NCI-H1436 treated with DMSO at 0.1 percent for 48 hours (cell line): ENCODE data around the gene TAL1.
A peak's percentile ranks its signal among the peaks of the same experiment; 100 is the strongest.

Experiments used
- DNase-seq: peaks from one replicate; lab custom pipeline; 2025; lab: John Stamatoyannopoulos, UW

TAL1 gene

DNA sequence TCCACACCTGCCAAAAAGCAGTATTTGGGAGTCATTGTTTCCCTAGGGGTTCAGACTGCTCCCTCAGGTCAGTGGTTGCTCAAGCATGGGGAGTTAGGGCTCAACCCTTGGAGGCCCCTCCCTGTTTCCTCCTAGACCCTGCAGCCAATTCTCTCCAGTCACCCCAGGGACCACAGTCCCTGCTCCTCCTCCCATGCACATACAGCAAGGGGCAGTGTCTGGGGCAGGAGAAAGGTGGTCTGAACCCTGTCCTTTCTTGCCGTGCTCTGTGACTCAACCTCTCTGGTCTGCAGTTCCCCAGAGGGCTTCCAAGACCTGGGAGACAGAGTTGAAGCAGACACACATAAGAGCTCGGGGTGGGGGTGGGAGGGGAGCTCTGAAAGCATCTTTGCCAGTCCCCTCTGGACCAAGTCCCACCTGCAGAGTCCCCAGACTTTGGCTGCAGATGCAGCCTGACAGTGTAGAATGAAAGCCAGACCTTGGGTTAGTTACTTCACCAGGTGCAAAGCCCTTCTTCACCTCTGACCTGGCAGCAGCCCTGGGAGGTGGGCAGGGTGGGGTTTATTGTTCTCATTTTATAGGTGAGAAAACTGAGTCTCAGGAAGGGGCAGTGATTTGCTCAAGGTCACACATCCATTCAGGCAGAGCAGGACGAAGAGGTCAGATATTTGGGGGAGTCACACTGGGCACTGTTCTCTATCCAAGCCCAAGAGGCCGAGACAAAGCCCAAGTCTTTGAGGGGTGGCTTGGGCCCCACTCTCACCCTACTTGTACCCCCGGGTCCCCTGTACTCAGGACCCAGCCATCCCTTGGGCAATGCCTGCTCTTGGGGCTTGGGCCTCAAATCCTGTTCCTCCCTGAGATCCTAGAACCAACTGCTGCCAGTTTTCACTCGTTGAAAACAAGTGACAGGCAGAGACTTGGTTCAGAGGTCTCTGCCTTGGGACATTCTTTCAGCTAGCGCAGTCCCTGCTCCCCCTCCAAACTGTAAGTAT, 42.9 kb downstream of the TAL1 start:
- no peak for DNase-seq

DNA sequence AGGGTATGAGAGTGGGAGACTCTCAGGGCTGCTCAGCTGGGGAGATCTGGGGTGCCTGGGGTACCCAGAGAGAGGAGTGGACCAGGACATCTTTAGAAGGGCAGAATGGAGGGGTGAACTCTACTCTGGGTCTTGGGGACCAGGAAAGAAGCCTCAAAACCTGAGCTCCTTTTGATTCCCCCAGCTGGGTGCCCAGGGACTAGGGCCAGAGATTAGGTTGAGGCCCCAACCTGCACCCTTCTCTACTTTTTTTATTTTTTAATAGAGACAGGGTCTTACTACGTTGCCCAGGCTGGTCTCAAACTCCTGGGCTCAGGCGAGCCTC, 44.1 kb downstream of the TAL1 start:
- no peak for DNase-seq

DNA sequence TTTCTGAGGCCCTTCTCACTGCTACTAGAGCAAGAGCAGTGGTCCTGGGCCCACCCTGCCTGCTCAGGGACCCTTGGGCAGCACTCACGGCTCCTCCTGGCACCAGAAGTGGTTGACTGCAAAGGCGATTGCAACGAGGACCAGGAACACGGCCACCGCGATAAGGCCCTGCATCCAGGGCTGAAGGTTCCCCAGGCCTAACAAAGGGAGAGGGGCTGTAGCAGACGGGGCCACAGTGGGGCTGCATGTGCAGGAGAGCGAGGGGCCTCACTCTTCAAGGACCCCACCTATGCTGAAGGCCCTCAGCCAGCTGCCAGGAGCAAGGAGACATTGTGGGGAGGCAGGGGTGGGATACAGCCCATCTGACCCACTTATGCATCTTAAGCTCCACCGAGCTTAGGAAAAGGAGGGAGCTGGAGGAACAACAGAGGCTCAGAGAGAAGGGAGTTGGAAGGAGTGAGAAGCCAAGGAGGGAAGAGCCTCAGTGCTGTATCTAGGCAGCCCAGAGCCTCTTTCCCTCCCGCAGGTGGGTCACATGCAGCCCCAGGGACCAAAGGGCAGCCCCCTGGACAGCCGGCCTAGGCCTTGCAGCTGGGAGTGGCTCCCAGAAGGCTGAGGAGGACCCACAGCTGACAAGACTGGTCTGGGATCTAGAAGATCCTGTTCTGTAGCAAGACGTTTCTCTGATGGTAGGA, 44.6 kb downstream of the TAL1 start:
- DNase-seq = no peak

DNA sequence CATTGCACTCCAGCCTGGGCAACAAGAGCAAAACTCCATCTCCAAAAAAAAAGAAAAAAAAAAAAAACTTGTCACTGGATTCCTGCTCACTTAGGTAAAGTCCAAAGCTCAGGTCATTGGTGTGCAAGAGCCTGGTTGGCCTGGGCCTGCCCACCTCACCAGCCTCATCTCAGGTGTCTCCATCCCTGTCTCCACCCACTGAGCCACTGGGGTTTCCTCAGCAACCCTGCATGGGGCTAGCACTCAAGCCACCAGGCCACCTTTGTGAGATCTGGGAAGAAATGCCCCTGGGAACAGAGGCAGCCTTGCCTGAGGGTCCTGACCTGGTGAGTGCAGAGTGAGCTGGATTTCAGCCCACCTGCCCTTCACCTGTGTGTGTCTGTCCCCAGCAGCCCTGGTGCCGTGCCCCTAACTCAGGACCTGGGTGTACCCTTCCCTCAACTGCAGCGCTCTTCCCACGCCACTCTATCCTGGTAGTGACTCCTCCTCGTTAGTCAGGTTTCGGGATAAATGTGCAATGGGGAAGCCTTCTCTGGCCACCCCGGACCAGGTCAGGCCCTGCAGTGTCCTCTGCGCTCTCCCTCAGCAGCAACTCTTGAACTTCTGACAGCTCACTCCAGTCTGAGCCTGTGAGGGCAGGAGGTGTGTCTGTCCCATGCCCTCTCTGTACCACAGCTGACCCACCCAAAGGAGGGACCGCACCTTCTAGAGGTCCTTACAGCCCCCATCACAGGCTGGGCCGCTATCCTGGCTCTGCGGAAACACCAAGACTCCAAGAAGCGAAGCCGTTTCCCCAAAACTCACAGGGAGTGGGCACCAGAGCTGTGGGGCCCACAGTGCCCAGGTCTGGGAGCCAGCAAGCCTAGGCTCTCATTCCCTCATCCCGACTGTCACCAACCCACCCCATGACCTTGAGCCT, 45.5 kb downstream of the TAL1 start:
- DNase-seq = no peak

DNA sequence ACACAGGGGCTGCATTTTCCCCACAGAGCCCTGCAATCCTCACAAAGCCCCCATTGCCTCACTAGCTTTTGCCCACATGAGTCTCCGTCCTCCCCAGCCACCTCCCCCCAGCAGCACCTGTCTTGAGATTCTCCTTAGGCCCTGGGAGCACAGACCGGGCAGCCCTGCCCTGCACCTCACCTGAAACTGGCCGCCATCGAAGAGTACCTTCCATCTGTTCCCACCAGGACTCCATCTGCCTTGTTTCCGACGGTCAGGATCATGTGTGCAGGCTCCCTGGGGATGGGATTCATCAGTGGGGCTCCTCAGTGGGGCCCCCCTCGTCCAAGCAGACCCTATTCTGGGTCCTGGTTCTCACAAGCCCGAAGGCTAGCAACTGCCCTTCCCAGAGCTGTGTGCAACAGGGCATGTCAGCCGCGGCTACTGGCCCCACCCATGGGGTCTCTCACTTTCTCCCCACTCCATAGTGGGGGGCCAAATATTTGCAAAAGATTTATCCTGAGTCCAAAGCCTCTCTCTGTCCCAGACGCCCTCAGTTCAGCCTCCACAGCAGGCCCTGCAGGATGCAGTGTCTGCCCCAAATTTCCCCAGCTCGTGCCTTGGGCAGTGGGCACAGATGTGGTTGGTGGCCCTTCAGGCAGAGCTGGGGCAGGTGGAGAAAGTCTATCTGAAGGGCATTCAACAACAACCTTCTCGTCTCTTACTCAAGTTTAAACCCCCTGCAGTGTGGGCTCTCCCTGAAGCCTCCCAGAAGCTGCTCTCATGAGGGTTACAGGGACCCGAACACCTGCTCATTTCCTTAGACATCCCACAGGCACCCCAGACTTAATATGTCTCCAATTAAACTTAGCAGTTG, 47.0 kb downstream of the TAL1 start:
- no peak for DNase-seq

DNA sequence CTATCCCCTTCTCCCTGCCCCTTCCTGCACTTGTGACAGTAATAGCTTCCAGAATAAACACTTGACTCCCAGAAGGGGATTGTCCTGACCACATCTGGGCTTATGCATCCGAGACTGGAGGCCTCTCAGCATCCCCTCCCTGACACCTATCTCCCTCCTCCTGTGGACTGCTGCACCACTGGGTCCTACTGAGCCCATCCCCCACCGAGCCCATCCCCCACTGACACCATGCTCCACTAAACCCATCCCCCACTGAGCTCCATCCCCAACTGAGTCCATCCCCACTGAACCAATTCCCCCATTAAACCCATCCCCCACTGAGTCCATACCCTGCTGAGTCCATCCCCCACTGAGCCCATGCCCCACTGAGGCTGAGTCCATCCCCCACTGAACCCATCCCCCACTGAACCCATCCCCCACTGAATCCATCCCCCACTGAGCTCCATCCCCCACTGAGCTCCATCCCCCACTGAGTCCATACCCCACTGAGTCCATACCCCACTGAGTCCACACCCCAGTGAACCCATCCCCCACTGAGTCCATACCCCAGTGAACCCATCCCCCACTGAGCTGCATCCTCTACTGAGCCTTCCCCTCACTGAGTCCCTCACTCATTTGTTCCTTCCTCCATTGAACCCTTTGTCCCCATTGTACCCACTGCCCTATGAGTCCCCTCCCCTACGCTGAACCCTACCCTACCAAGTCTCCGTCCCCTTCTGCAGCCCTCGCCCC, 47.8 kb downstream of the TAL1 start:
- DNase-seq = no peak

DNA sequence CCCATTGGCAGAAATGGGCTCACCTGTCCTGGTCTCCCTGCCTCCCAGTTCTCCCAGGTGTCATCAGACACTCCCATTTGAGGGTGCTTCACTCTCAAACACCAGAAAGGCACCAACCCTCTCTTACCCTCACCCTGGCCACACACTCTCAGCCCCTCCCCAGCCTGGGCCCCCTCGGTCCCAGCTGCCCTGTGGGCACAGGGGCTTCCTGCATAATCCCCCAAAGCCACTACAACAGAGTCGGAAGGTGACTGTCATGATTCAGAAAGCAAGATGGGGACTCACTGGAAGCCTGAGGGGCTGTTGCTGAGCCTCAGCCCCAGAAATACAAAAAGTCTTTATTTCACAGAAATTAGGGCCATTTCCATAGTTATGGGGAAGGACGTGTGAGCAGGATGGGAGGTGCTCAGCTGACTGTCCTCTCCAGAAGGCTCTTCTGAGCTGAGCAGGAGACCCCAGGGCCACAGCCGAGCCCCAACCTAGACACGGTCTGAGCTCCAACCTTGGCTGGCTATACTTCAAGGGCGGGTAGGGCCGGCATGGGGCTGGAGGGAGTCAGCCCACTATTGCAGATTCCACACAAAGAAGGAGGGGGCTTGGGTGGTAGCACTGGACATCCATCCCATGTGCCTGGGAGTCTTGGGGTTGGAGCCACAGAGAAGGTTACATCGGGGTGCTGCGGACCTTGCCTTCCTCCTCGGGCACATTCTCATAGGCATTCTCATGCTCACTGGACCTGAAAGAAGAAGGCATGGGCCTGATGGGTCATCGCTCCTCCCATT, 48.5 kb downstream of the TAL1 start:
- no peak for DNase-seq

DNA sequence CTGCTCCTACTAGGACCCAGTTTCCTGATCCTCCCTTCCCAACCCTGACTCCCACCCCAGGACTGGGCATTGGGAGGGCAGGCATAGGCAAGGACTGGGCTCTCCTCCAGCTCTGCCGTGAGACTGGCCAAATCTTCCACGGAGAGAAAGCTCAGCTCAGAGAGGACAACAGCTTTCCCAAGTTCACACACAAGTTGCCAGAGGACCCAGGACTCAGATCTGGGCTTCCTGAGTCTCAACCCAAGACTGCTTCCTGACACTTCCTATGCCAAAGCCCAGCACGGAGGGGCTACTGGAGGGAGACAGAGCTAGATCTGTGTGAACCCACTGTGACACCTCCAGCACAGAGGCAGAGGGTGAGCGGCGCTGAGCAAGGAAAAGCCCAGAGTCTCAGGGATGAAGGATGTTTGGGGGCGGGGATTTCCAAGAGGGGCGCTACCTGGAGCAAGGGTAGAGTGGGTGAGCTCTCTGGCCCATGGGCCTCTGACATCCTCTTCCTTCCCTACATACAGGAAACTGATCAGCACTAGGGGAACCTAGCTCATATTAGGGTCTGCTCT, 49.3 kb downstream of the TAL1 start:
- no peak for DNase-seq

DNA sequence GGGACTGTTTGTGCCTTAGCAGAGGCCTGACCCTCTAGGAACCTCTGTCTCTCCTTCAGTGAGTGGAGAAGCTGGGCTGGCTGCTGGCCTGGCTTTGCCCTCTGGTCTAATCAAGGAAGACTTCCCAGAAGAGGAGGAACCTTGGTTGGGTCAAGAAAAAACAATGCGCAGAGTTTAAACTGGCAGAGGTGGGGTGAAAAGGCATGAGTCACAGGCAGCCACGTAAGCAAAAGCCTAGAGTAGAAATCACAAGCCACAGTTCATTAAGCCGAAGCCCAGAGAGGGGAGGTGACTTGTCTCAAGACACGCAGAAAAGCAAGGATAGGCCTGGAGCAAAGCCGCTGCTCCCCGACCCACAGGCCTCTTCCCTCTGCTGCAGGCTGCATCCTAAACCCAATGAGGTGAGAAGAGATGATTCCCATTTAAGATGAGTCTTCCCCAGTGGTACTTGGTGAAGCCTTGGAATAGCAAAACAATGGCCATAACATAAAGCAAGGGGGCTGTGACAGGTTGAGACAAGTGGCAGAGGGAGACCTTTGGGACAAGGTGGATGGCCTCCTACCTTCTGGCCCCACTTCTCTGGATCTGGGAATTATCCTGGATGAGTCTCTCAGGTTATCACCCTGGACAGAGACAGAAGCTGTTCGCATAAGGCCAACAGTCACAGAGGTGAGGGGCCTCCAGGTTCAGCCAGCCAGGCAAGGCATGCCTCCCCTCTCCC, 49.9 kb downstream of the TAL1 start:
- no peak for DNase-seq

DNA sequence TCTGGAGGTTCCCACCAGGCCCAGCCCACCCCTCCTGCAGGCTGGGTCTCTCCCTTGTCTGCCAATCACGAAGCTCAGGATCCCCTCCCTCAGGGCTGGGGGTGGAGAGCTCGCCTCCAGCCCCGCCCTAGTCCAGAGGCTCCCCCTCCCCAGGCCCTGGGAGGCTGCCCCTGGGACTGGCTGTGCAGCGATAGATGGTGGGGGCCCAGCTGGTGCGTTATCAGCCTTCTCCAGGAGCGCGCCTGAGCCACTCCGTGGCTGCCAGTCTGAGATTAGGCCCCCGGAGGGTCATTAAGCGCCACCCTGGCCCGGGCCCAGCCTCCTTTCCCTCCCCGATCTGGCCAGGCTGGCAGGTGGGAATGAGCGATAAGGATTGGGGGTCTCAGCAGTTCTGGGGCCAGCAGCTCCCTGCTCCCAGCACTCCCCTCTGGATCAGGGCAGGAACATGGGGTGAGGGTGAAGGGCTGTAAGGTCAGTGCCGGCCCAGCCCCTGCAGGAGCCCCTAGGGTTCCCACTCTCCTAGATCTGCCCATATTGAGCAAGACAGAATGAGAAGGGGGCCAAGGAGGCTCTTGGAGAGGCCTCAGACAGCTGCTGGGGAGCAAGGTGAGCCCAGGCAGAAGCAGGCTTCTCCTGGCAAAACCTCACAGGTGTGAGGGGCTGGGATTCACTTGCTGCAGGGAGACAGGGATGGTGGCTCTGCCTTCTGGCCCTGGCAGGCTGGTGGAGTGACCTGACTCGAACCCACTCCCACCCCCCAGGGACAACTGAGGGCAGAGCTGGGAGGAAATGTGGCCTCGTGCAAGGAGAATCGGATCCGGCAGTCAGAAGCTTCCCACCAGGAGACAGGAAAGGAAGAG, 50.7 kb downstream of the TAL1 start:
- no peak for DNase-seq

DNA sequence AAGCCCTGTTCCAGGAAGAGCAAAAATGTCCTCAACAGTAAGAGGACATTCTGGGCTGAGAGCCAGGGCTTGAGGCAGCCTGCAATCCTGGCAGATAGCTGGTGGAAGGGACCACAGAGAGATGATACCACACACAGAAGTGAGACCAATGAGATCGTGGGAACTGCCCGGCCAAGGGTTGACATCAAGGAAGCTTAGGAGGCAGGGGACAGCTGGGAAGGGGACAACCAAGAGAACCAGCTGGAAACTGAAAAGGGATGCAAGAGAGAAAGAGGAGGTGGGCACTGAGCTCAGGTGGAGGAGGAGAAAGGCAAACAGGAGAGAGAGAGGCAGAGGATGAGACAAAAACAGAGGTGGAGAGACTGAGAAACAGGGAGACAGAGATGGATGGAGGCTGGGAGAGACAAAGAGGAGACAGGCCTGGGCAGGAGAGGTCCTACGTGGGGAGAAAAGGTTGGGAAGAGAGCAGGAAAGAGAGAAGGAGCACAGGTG, 51.4 kb downstream of the TAL1 start:
- no peak for DNase-seq

DNA sequence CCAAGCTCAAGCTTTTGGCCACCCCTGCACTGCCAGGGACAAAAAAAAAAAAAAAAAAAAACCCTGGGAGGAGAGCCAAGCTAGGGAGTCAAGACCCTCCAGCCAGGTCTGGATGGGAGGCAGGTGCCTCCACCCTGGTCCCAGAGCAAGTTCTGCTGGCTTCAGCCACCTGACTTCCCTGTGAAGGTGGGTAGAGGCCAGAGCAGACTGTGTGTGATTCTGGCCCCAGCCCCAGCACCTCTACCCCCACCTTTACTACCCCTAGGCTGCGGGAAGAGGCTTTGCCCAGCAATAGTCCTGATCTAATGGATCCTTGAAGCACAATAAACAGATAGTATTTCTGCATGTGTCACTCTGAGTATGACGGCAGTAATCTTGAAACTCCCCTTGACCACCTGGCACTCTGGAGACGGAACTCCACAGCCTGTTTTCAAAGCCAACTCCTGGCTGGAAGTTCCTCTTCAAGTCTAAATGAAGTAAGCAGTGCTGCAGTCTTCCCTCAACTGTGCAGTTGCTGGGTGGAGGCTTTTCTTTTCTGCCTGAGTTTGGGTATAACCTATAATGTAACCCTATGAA, 51.9 kb downstream of the TAL1 start:
- no peak for DNase-seq

DNA sequence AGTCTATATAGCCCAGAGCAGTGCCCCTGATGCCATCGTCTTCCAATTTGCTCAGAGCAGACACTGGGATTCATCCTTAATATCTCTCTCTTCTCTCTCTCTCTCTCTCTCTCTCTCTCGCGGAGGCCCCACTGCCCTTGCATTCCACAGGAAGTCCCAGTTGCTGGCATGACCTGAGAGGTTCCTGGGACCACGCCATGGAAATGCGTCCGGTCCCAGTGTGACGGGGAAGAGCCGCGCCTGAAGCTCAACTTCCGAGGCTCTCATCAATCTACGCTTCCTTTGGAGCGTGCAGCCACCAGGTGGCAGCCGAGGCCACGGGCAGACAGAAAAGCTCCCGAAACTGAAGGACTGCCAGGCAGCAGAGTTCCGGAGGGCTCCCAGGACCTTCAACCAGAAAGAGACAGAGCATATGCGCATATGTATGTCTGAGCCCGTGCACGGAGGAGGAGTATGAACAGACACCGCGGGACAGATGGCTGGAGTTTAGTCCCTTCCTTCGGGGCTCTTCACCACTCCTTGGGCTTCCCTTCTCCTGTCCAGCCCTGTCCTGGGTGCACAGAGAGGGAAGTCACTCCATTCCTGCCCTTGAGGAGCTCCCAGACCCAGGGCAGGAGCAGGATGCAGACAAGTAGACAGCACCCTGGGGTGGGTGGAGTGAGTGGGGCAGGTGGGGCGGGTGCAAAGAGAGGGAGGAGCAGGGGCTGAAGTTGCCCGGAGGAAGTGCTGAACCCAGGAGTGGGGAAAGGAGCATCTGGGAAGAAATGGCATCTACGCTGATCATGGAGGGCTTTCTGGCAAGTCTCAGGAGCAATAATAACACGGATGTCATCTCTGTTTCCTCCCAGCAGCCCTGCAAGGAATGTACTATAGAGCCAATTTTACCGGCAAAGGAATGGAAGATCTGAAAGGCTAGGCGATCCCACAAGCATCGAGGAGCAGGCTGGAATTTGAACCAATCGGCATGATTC, 52.7 kb downstream of the TAL1 start:
- peak; percentile 51 for DNase-seq

DNA sequence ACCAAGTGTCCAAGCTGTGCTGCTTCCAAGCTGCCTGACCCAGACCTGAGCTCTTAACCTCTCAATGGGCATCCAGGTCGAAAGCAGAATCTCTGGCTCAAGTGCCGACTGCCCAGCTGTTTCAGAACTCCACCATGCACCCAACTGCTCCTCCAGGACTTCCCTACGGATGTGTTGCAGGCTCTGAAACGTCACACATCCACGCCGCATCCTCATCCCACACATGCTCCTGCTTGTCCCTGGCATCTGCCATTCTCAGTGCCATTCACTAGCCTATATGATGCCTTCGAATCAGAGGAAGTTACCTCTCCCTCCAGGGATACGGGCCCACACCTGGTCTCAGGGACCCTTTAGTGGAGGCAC, 53.4 kb downstream of the TAL1 start:
- DNase-seq = no peak

DNA sequence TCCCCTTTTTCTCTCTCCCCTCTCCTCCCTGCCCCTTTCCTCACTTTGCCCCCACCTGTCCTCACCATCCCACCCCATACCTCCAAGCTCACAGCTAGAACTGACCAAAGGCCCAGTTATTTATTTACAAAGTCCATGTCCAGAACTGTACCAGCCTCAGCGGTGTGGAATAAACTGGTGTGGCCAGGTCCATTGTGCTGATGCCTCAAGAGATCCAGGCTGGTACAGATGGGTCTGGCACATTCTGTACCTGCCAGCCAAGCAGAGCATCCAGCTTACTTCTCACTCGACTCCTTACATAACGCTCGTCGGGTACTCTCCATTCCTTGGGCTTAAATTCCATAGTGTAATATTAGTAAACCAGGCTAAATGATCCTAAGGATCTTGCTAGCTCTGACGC, 54.0 kb downstream of the TAL1 start:
- DNase-seq = no peak

DNA sequence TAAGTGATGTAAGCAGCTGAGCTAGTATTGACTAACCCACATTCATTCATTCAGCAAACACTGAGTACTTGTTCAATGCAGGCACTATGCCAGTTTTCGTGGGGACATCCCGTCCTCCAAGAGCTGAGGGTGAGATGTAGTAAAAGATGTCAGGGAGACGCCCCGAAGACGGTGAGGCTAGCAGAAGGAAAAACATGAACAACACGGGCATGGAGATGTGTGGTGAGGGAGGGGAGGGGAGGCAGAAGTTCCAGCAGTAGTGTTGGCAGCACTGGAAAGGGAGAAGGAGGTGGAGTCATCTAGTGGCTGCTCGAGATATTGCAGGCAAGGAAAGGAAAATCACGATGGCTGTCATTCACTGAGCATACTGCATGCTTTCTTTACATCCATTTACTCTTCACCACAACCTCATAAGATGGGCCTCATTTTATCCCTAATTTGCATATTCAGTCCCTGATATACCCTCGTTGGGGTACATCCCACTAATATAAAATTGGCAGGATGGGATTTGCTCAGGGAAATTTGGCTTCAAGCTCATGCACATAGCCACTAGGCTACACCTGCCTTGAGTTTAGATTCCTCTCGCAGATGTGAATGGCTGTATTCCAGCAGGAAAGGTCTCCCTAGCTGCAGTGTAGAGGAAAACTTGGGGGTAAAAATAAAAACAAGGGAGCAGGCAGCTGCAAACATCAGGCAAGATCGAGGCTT, 56.6 kb downstream of the TAL1 start:
- peak; percentile 6 for DNase-seq
